HG03469 (cell line): ENCODE results near the gene CARHSP1.
"Not testable (repeated sequence)": the region's sequence is repeated elsewhere in the genome, so short reads cannot be mapped to it uniquely, and the experiment has no call there.

Experiments
- ATAC-seq: cut with Tn5 transposase; IDR thresholded peaks from one replicate; pipeline ENCODE4 v1.9.1; 2021; ENCODE audit warnings: mild to moderate bottlenecking, moderate library complexity, moderate number of reproducible peaks; ENCODE audit not compliant: unreplicated experiment

CARHSP1 gene

DNA sequence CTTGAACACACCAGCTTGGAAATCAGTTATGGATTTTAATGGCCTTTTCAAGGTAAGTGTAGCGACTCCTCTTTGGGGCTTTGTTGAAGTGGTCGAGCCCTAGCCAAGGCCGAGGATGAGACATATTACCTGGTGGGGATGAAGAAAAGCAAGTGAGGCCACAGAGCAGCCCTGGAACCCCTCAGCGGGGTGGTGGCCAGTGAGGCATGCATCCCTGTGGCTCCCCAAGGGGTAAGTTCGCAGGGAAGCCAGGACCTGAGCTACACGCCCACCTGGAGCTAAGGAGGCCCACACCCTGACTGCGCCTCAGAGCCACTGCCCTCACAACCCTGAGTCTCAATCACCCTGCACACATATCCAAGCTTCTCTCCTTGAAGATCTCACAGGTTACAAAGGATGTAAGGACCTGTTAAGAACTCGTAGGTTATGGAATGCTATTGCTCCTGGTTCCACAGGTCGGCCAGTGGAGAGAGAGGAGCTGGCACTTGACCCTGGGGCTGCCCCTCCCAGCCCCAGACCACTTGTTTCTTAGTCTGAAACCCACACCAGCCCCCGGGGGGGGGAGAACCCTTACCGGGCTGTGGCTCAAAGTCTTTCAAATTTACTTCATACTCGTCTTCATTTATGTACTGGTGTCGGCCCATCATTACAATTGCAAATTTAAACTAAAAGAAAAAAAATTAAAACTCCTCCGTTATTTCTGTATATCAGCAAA, 25.3 kb upstream of the CARHSP1 start:
- ATAC-seq: no peak

- ATAC-seq: no peak
Observed at GRCh38 chr16:8893426-8893825, 24.6 kb upstream of the CARHSP1 start.

GRCh38 chr16:8892101-8892575, 23.3 kb upstream of the CARHSP1 start:
- peak; percentile 9 for ATAC-seq

DNA sequence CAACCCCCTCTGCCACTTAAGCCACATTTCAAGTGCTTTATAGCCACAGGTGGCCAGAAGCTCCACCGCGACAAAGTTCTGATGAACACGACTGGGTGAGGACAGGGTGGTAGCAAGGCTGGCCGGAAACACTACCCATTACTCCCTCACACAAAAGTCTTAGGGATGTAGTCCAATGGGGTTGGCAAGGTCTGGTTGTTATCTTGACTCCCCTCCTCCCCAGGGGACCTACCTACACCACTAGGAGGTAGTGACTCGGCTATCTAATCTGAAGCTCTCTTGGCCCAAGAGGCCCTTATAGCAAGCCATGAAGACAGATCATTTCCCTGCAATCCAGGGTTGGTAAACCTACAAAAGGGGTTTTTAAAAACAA, 21.7 kb upstream of the CARHSP1 start:
- ATAC-seq: no peak

- ATAC-seq: no peak
Observed at GRCh38 chr16:8889893-8890548, 21.2 kb upstream of the CARHSP1 start.

GRCh38 chr16:8888951-8889892, 20.4 kb upstream of the CARHSP1 start:
- ATAC-seq: no peak

DNA sequence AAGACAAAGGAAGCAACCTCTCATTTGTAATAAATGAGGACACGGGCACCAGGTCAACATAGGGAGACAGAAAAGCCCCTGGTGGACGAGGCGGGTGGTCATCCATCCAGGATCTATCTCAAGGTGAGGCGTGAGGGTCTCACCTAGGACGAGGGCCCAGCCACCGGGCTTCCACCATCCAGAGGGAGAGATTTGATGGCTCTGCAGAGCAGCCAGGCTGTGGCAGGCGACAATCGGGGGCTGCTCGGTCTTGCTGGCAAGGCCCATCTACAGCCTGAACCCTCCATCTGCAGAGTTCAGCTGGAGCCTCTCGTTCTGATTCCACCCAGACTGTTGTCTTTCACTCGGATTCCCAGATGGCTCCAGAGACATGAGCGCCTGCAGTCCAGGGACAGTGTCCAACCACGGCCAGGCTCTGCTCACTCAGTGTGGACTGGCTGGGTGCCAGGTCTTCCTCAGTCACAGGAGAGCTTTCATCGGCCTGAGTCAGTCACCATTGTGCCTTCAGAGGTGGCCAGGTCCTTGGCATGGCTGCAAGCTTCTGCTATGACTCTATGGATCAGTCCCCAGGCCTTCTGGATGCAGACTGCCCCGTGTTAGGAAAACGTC, 19.2 kb upstream of the CARHSP1 start:
- no peak for ATAC-seq

DNA sequence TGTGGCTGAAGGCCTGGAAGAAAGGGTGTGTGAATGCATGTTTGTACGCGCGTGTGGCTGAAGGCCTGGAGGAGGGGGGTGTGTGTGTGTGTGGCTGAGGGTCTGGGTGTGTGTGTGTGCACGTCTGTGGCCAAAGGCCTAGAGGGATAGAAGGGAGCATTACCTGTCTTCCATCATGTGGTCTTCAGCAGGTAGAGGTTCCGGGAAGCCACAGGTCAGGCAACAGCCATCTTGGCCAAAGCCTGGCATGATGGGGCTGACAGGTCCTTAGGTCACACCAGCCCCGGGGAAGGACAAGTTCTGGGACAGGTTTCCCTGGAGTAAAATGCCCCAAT, 18.6 kb upstream of the CARHSP1 start:
- ATAC-seq: no peak

DNA sequence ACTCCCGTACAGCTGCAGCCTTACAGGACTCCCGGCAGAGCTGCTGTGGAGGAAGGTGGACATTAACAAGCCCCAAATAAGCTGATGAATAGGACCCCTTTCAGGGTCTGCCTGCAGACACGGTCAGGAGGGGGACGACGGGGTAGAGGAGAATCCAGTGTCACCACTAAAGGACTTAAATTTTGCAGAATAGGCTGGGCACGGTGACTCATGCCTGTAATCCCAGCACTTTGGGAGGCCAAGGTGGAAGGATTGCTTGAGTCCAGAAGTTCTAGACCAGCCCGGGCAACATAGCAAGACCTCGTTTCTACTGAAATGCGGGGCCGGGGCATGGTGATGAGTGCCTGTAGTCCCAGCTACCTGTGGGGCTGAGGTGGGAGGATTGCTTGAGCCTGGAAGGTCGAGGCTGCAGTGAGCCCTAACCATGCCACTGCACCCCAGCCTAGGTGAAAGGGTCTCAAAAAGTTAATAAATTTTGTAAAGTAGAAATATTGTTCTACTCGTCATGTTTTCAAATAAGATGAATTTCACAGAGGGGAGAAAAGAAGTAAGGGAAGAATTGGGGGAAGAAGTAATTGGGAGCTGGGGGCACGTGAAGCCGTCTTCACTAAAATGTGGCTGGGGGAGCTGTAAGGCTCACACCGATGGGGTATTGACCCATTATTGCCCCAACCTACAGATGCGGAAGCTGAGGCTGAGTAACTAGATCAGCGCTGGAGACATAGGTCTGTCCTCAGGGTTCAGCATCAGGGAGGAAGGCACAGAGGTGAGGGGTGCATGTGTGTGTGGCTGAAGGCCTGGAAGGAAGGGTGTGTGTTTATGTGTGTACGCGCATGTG, 18.0 kb upstream of the CARHSP1 start:
- no peak for ATAC-seq

DNA sequence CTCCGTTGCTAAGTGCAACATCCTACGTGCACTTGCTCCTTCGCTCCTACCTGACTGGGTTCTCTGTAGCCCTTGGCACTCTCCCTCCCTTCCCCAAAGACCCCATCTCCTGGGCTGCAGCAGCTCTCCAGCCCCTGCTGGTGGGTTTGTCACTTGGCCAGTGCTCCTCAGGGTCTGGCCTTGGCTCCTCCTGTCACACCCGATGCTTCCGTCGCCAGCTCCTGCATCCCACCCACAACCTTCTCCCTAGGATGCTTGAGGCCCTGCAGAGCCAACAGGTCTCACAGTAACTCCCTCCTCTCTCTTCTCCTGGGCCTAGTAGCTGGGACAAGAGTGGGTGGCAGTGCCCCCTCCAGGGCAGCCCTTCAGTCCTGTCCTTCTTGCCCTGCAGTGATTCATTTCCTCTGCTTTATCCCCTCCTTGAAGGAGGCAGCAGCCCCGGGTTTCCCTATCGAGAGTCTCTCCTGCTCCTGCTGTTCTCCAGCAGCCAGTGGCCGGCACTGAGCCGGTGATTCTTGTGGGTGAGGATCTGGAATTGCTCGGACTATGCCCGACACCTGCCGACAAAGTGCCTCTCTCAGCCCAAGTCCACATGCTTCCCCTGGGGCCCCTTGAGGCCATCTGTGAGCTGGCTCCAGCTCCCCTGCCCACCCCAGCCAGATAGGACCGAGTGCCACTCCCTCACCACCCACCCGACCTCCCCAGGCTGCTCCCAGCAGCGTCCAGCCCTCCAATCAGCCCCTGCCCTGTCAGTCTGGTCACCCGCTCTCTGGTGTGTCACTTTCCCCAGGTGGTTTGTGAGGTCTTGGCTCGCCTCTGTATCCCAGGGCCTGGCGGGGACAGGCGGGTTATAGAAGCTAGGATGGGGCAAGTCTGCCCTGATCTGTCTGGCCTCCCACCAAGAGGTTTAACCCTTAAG, 17.1 kb upstream of the CARHSP1 start:
- ATAC-seq: no peak

DNA sequence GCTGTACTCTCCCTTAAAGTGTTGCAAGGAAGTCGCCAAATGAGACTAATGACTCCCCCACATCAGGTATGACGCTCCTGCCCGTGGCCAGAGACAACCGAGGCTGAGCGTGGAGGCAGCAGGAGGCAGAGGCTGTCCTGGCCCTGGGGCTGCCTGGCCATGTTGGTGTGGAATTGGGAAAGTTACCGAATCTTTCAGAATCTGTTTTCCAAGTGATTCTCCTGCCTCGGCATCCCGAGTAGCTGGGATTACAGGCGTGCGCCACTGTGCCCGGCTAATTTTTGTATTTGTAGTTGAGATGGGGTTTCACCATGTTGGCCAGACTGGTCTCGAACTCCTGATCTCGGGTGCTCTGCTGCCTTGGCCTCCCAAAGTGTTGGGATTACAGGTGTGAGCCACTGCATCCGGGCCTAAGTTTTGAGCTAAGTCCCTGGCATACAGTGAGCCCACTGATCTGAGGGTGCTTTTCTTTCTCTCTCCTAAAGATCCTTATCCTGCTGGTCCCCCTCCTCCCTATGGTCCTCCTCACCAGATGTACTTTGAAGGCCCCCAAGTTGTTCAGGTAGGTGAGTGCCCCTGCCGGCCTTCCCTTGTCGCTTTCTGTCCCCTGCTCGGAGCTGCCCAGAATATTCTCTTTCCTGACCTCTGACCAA, 14.0 kb upstream of the CARHSP1 start:
- no peak for ATAC-seq

GRCh38 chr16:8882041-8882617, 13.3 kb upstream of the CARHSP1 start, which contains the start of gene LITAFD:
Gene LITAFD (plus strand): TSS chr16:8882351. CDS start chr16:8884356, 2,005 bp downstream.
- ATAC-seq: no peak

DNA sequence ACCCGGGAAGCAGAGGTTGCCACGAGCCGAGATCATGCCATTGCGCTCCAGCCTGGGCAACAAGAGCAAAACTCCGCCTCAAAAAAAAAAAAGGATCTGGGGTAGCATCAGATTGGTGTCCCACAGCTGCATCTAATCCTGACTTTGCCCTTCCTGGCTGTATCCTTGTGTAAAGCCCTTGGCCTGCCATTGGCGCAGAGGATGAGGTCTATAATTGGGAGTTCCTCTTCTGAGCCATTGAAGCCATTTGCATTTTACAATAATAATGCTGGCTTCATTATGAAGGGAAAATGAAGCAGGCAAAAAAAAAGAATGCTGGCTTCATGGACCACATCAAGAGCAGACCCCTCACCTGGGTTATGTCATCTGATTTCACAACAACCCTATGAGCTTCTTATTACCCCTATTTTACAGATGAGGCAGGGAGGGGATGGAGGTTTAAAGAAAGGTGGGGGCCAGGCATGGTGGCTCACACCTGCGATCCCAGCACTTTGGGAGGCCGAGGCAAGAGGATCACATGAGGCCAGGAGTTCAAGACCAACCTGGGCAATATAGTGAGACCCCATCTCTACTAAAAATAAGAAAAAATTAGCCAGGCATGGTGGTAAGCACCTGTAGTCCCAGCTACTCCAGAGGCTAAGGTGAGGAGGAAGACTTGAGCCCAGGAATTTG, 12.2 kb upstream of the CARHSP1 start:
- ATAC-seq: no peak

DNA sequence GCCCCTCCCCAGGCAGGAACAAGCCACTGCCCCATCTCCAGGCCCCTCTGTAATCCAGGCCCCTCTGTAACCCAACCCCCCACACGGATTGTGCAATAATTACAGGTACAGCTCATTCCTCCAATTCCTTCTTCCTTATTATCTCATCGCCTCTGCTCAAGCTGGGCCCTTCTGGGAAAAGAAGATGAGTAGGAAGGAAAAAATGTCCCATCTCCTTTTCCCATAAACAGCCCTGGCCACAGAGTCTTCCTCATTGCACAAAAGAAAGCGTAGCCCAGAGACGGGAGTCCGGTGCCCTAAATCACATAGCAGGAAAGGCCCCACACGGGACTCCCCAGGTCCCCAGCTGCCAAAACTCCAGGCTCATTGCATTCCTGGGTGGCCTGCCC, 9.7 kb upstream of the CARHSP1 start:
- no peak for ATAC-seq

DNA sequence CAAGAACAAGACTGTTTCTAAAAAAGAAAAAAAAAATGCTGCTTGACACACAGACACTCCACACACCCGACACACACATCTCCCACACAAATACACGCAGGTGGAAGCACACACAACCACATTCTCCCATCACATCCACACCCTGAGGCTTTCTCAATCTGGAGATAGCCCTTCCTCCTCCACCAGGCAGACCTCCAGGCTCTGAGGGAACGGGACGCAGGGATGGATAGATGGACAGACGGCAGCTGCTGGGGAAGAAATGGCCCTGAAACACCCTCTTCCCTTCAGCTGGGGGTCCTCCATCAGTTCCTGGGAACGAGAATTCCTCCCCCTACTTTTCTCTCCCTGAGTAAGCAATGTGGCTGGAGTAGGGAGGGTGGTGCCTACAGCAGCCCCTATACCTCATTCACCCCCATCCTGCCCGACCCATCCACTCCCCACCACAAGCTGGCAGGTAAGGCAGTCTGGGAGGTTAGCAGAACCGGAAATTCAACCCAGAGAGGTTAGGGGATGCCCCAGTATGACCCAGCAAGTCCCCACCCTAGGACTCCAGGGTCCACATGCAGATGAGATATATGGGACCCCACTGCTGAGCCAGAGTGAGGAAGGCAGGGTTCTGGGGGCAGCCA, 9.2 kb upstream of the CARHSP1 start:
- ATAC-seq: no peak

- not testable (repeated sequence) for ATAC-seq
Observed at GRCh38 chr16:8875317-8875716, 6.5 kb upstream of the CARHSP1 start.

DNA sequence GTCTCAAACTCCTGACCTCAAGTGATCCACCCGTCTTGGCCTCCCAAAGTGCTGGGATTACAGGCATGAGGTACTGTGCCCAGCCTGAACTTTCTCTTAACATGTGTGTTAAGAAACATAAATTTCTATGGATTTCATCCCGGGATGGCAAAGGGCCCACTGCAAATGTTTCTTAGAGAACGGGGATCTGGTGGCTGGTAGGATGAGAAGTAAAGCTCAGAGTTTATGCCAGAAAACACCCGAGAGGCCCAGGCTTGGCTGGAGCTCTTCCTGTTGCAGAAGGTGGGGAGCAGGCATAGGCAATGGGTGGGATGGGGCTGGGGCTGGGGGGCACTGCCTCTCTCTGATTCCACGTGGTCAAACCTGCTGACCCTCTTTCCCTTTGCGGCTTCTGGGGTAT, 5.6 kb upstream of the CARHSP1 start:
- no peak for ATAC-seq
